Kidney (tissue), 14 donors: ENCODE data around the gene SEBOX. TPM values are rescaled to one million over a fixed set of nuclear protein-coding genes. Genes with fewer than 3 reads are reported as not detected.
A peak's percentile ranks its signal among the peaks of the same experiment; 100 is the strongest.

Experiments used
- DNase-seq, 5 donors: peaks; one replicate each; pipeline ENCODE4 v3.0.0-alpha.2; 2013 to 2020
- FAIRE-seq: peaks from 2 replicates; lab custom pipeline; 2012; peaks lifted over from hg19 to GRCh38; lab: Jason Lieb, UNC
- H3K27ac ChIP-seq, 2 donors: one replicate each; pipeline ENCODE4 v1.7.0; 2013; ENCODE audit warnings: low read depth in 2 of 2, low read length in 2 of 2, inconsistent platforms in 1 of 2
- H3K27me3 ChIP-seq: one replicate; pipeline ENCODE4 v1.7.1; 2013; ENCODE audit warnings: low read length, inconsistent platforms; ENCODE audit not compliant: control insufficient read depth, insufficient read depth
- H3K36me3 ChIP-seq, 3 donors: one replicate each; pipeline versions ENCODE4 v1.7.0 to v1.7.1; 2013; ENCODE audit warnings: low read length in 3 of 3, control low read depth in 1 of 3, inconsistent platforms in 1 of 3; ENCODE audit not compliant: insufficient read depth in 3 of 3, control insufficient read depth in 2 of 3
- H3K4me1 ChIP-seq, 3 donors: one replicate each; pipeline versions ENCODE4 v1.7.0 to v1.7.1; 2013; ENCODE audit warnings: low read length in 3 of 3, inconsistent platforms in 1 of 3, low read depth in 1 of 3; ENCODE audit not compliant: control insufficient read depth in 2 of 3, insufficient read depth in 2 of 3
- H3K4me3 ChIP-seq, 3 donors: one replicate each; pipeline versions ENCODE4 v1.7.0 to v1.8.1; 2013; ENCODE audit warnings: low read length in 3 of 3, control low read depth in 1 of 3, inconsistent platforms in 1 of 3
- H3K9ac ChIP-seq, 3 donors: one replicate each; pipeline versions ENCODE4 v1.7.0 to v1.7.1; 2013; ENCODE audit warnings: low read length in 3 of 3, control low read depth in 1 of 3, inconsistent platforms in 1 of 3
- H3K9me3 ChIP-seq, 3 donors: one replicate each; pipeline versions ENCODE4 v1.7.0 to v1.7.1; 2013; ENCODE audit warnings: low read length in 3 of 3, control low read depth in 1 of 3, inconsistent platforms in 1 of 3; ENCODE audit not compliant: control insufficient read depth in 2 of 3, insufficient read depth in 1 of 3
- CTCF ChIP-seq: IDR thresholded peaks from 3 replicates; pipeline ENCODE4 v1.5.1; 2012; ENCODE audit warnings: mild to moderate bottlenecking, moderate library complexity, borderline replicate concordance; ENCODE audit not compliant: insufficient read depth; ENCODE audit errors: extremely low read depth
- intact Hi-C: fragments of 100-400 bp; cut with DNase I; formaldehyde crosslinking; loops from one replicate; pipeline ENCODE4 v1.11.1; 2022
- polyA plus RNA-seq: library from polyadenylated mRNA; stranded (reverse); fragments of 350-450 nt; fragmentation: Illumina TruSeq; extraction: RNeasy Lipid Tissue Mini Kit (QIAGEN cat#74804); gene quantifications from one replicate; pipeline ENCODE4 v1.2.3, GENCODE V29; 2014; ENCODE audit warnings: low read depth, low replicate concordance; ENCODE audit not compliant: insufficient read depth
- total RNA-seq: library from RNA; stranded (reverse); fragmentation: NEBNext Ultra II Directional; extraction: Animal tissue kit (Norgen Biotek cat#: 25700); gene quantifications from one replicate; pipeline ENCODE4 v1.2.1, GENCODE V29; 2021
- donor health status: control.
- donor health status: control.
- donor health status: control.
- donor health status: control.
- donor health status: control.
- donor health status: DM: yes; HTN: yes; CAD: no.
- donor health status: Normal renal cell carcinoma (clear cell type).

The SEBOX gene
- total and polyA plus RNA-seq, 2 donors from 2014 or later = not detected

- intact Hi-C loops = no loop called here
- peak overlapping the region; percentile 51 to 57 for H3K27ac ChIP-seq
- H3K4me1 ChIP-seq = peaks cover 0 to 18% (median 4%) of the 10 kb centered on the region in 3 donors
- no peaks in the 10 kb centered on the region for H3K27me3 ChIP-seq
- peak overlapping the region in 1 of 3 donors; percentile 40 for H3K9ac ChIP-seq
- peaks cover 0 to 5% (median 2%) of the 10 kb centered on the region in 3 donors for H3K36me3 ChIP-seq
- DNase-seq = peak in 3 of 5 donors; percentile 27 to 51 (median 31)
- no peak overlapping the region for H3K4me3 ChIP-seq
- H3K9me3 ChIP-seq = no peaks in the 10 kb centered on the region
- TF ChIP-seq CTCF = no peak
- FAIRE-seq = no peak
Measured at GRCh38 chr17:28398280-28398981, 33.4 kb upstream of the SEBOX start.

GRCh38 chr17:28397687-28398279 is 32.8 kb upstream of the SEBOX start:
- Histone ChIP-seq H3K36me3 (peaks cover 0 to 5% (median 4%) of the 10 kb centered on the region in 3 donors), H3K9ac (peak overlapping the region in 1 of 3 donors; percentile 40), H3K4me1 (peaks cover 0 to 18% (median 4%) of the 10 kb centered on the region in 3 donors), H3K27me3 (no peaks in the 10 kb centered on the region), H3K27ac (peak overlapping the region; percentile 51 to 57), H3K9me3 (no peaks in the 10 kb centered on the region), H3K4me3 (no peak overlapping the region)
- no peak for FAIRE-seq
- intact Hi-C loops = no loop called here
- DNase-seq = no peak
- TF ChIP-seq CTCF = no peak

- TF ChIP-seq CTCF = no peak
- no peak for FAIRE-seq
- no peak overlapping the region for H3K27ac ChIP-seq
- H3K9ac ChIP-seq = no peak overlapping the region
- H3K36me3 ChIP-seq = peaks cover 0 to 5% (median 4%) of the 10 kb centered on the region in 3 donors
- no peak for DNase-seq
- H3K4me3 ChIP-seq = no peak overlapping the region
- intact Hi-C loops = no loop called here
- no peaks in the 10 kb centered on the region for H3K9me3 ChIP-seq
- peaks cover 0 to 18% (median 4%) of the 10 kb centered on the region in 3 donors for H3K4me1 ChIP-seq
- no peaks in the 10 kb centered on the region for H3K27me3 ChIP-seq
Measured at GRCh38 chr17:28397275-28397674, 32.3 kb upstream of the SEBOX start.
